ENCODE data around the gene GBGT1. TPM values are rescaled to one million over a fixed set of nuclear protein-coding genes. Genes with fewer than 3 reads are reported as not detected.

The GBGT1 gene
- total RNA-seq, 1 donor = 4.7 TPM

- no peak for DNase-seq (ENCODE audit: low read depth)
- TF ChIP-seq, protein P1, sequence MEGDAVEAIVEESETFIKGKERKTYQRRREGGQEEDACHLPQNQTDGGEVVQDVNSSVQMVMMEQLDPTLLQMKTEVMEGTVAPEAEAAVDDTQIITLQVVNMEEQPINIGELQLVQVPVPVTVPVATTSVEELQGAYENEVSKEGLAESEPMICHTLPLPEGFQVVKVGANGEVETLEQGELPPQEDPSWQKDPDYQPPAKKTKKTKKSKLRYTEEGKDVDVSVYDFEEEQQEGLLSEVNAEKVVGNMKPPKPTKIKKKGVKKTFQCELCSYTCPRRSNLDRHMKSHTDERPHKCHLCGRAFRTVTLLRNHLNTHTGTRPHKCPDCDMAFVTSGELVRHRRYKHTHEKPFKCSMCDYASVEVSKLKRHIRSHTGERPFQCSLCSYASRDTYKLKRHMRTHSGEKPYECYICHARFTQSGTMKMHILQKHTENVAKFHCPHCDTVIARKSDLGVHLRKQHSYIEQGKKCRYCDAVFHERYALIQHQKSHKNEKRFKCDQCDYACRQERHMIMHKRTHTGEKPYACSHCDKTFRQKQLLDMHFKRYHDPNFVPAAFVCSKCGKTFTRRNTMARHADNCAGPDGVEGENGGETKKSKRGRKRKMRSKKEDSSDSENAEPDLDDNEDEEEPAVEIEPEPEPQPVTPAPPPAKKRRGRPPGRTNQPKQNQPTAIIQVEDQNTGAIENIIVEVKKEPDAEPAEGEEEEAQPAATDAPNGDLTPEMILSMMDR (IDR thresholded peaks at IDR 0.05; ENCODE audit: insufficient read depth, low read depth, low read length) = no peak
Observed at GRCh38 chr9:133153227-133154096, 10.3 kb downstream of the GBGT1 start.

GRCh38 chr9:133151601-133152525 is 11.9 kb downstream of the GBGT1 start:
- TF ChIP-seq, protein P1 (IDR thresholded peaks at IDR 0.05; ENCODE audit: insufficient read depth, low read depth, low read length) = no peak
- H3K4me3 ChIP-seq (ENCODE audit: low read depth, low read length) = no peak overlapping the region
- peak; percentile 24 for DNase-seq (ENCODE audit: low read depth)

More at GRCh38 chr9:133153227-133154096, 10.3 kb downstream of the GBGT1 start:
- no peak overlapping the region for H3K4me3 ChIP-seq (ENCODE audit: low read depth, low read length)

- no peak for DNase-seq (ENCODE audit: low read depth)
- no peak overlapping the region for H3K4me3 ChIP-seq (ENCODE audit: low read depth, low read length)
- TF ChIP-seq, protein P1 (IDR thresholded peaks at IDR 0.05; ENCODE audit: insufficient read depth, low read depth, low read length) = no peak
Observed at GRCh38 chr9:133151041-133151440, 12.7 kb downstream of the GBGT1 start.

DNA sequence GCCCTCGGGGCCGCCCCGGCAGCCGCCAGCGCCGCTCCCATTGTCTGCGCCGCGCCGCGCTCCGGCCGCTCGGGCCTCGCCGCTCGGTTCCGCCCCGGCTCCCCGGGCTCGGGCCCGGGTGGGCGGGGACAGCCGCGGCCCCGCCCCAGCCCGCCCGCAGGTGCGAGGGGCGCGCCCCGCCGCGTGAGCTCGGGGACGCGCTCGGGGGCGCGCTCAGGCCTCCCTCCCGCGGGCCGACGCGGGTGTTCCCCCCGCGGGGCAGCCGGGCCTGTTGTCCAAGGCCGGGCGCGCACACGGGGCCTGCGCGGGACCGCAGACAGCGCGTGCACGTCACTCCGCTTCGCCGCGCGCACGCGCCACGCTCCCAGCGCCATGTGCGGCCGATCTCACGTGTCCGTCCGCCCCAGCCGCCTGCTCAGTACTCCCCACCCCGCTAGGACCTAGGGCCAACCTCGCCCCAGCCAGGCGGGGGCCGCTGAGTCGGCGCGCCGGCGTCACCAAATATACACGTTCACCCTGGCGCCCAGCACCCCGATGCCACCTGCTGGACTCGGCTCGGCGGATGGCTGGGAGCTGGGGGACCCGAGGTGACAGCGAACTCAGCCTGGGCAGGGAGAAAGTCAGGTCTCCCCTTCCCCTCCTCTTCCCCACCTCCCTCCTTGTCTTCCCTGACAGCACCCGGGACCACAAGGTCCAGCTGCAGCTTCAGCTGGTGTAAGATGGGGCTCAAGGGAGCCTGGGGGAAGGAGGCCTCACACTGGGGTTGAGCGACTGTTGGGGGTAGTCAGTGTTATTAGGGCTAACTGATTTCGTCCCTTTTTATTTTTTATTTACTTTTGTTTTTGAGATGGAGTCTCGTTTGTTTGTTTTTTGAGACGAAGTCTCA is 14.3 kb downstream of the GBGT1 start:
- DNase-seq (ENCODE audit: low read depth) = peak; percentile 85
- peak overlapping the region; percentile 74 for H3K4me3 ChIP-seq (ENCODE audit: low read depth, low read length)
- TF ChIP-seq, protein P1 (IDR thresholded peaks at IDR 0.05; ENCODE audit: insufficient read depth, low read depth, low read length) = peak; percentile 14

- DNase-seq (ENCODE audit: low read depth) = no peak
- peak overlapping the region; percentile 74 for H3K4me3 ChIP-seq (ENCODE audit: low read depth, low read length)
- TF ChIP-seq, protein P1 (IDR thresholded peaks at IDR 0.05; ENCODE audit: insufficient read depth, low read depth, low read length) = no peak
Observed at GRCh38 chr9:133148199-133149129, 15.2 kb downstream of the GBGT1 start.

Data from fibroblast of villous mesenchyme (primary cell).